Astrocyte (in vitro differentiated cells and primary cell): ENCODE measurements around the gene CCDC92B.

Experiments
- EZH2 ChIP-seq: IDR thresholded peaks from 2 replicates; pipeline ENCODE4 v1.6.1; 2012; ENCODE audit warnings: mild to moderate bottlenecking, low read length, inconsistent platforms; ENCODE audit not compliant: insufficient read depth
- TF ChIP-seq, protein P1 (sequence below): IDR thresholded peaks from 2 replicates; pipeline ENCODE4 v1.5.1; 2011; ENCODE audit warnings: low read depth, mild to moderate bottlenecking, inconsistent platforms, low read length, moderate library complexity; ENCODE audit not compliant: insufficient read depth

DNA sequence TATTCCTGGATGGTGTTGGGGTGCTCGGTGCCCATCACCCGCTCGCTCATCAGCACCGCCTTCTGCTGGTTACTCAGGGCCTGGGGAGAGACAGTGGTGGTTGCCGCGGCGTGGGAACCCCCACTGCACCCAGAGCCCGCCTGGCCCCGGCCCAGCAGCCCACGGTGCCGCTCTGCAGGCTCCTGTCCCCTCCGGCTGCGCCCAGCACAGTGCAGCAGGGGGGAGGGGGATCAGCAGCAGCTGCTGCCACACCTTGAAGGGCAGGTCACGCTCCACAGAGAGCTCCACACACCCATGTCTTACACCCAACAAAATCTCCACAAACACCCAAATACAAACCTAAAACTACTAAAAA is 56.7 kb downstream of the CCDC92B start:
- no peak for TF ChIP-seq EZH2
- TF ChIP-seq, protein P1, sequence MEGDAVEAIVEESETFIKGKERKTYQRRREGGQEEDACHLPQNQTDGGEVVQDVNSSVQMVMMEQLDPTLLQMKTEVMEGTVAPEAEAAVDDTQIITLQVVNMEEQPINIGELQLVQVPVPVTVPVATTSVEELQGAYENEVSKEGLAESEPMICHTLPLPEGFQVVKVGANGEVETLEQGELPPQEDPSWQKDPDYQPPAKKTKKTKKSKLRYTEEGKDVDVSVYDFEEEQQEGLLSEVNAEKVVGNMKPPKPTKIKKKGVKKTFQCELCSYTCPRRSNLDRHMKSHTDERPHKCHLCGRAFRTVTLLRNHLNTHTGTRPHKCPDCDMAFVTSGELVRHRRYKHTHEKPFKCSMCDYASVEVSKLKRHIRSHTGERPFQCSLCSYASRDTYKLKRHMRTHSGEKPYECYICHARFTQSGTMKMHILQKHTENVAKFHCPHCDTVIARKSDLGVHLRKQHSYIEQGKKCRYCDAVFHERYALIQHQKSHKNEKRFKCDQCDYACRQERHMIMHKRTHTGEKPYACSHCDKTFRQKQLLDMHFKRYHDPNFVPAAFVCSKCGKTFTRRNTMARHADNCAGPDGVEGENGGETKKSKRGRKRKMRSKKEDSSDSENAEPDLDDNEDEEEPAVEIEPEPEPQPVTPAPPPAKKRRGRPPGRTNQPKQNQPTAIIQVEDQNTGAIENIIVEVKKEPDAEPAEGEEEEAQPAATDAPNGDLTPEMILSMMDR = no peak
